GM11168 (cell line): ENCODE measurements around the gene TANC1.

ENCODE experiments used
- in situ Hi-C: fragments of 300-500 bp; cut with MboI; formaldehyde crosslinking; loops from one replicate; pipeline ENCODE4 v1.12.0; 2022; ENCODE audit warnings: low sequenced_read_pairs; ENCODE audit not compliant: unreplicated experiment

TANC1 gene

DNA sequence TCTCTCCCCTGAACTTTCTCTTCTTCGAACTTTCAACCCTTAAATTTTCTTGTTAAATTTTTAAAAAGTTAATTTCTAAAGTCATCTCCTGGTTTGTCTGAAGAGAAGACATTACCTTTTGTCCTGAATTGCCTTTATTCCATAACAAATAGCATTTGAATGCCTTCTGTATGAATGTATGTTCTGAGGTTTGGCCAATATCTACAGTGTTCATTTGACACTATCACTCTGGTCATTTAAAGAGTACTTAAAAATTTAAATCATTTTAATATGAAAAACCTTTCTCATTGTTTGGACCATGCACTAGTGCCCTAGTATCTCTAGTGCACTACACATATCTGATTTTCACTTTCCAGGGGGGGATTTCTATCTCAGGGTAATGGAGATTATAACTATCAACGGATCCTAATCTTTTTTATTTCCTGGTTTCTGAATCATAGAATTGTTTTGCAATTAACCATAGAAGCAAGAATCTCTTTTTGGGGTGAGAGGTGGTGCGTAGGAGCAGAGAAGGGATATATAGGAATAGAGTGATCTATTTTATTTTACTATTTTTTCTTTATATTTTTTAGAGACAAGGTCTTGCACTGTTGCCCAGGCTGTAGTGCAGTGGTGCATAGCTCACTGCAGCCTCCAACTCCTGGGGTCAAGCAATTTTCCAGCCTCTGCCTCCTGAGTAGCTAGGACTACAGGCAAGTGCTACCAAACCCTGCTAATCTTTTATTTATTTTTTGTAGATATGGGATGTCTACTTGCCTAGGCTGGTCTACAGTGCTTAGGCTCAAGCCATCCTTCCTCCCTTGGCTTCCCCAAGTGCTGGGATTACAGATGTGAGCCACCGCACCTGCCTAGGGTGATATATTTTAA, 25.5 kb downstream of the TANC1 start:
- in situ Hi-C loops = no loop called here

DNA sequence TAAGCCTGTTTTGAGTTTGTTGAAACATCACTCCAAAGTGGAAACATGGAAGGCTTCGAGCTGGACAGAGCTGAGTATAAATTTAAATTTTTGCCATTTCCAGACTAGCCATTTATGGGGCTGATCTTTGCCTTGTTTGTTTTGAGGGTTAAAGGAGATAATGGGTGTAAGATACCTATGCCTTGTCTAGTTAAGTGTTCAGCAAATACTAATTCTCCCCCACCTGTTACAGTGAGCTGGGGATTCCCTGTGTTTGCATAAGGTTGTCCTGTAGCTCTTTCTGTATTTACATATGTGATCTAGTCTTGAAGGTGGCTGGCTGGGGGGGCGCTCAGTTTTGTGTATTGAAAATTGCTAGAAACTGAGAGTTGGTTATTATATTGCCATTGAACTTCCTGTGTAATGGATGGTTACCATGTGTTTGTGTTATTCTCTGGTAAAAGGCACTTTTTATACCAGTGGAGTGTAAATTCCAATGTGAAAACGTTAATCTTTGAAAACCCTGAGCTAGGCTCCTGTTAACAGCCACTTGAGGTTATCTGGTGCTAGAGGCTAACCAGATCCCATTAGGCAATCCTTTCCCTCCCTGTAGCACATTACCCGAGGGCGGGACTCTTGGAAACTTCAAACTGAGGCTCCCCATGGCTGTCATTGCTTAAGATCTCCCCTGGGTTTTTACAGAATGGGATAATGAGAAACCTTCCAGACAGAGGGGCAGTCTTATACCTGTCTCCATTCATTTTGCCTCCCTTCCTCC, 26.7 kb downstream of the TANC1 start:
- in situ Hi-C loops = no loop called here

DNA sequence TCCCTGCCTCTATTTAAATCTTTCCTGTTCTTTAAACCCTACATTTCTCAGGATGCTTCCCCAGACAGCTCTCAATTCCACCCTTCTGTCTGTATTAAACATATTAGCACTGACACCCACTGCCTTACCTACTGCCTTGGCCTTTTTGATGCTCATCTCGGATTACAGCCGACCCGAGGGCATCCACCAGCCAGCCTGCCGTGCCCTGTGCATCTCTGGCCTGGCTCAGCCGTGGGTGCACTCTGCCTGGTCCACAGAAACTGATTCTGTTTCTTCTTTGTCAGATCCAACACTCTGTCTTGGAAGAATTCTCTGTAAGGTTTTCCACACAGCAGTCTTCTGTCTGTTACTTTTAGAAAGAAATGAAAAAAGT, 27.2 kb downstream of the TANC1 start:
- in situ Hi-C loops = no loop called here

DNA sequence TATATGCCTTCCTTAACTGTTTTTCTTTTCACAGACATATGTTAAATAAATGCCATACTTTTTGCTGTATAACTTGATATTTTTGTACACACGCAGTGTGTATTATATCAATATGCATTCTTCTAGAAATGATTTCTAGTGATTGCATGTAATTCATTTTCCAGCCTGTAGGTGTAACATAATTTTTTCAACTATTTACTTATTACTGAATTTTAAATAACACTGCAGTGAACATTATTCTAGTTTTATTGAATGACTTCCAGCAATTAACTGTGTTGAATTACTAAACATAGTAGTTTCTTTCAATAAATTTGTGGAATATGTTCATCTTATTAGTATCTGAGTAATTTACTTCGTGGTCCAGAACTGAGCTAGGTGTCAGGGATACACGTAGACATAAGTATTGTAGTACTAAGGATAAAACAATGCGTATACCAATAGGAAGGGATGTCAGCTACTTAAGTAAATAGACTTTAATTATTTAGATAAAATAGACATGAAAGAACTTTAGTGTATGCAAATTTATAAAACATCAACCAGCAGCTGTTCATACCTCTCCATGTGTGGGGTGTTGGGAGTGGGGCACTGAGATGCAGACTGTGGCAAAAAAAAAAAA, 28.0 kb downstream of the TANC1 start:
- in situ Hi-C loops = no loop called here

DNA sequence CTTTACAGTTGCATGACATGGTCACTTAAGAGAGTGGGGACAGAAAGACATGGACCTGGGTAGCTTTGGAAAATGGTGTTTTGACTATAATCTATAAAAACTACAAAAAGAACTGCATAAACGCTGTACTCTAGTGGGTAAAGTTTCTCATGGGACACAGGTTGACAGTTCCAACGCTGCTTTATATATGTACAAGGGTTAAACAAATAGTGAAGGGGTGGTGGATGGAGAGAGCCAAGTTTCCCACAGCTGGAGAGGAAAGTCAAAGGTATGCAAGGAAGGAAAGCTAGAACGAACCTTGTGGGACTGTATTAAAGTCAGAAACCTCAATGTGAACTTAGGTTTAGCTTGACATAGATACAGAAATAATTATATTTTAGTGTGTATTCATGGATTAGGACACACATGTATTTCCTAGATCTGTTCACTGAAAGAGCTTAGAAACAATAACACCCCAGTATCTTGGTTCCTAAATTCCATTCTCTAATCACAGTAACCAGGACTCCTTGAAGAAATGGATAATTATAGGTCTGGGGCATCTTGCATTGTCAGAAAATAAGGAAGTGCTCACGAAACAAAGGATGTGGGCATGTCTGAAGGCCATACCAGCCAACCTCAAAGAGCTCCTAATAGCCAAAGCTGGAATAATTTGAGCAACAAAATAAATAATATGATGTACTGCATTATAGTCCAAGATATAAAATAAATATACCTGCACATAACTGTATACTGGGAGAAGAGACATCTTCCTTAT, 28.8 kb downstream of the TANC1 start:
- in situ Hi-C loops = no loop called here

DNA sequence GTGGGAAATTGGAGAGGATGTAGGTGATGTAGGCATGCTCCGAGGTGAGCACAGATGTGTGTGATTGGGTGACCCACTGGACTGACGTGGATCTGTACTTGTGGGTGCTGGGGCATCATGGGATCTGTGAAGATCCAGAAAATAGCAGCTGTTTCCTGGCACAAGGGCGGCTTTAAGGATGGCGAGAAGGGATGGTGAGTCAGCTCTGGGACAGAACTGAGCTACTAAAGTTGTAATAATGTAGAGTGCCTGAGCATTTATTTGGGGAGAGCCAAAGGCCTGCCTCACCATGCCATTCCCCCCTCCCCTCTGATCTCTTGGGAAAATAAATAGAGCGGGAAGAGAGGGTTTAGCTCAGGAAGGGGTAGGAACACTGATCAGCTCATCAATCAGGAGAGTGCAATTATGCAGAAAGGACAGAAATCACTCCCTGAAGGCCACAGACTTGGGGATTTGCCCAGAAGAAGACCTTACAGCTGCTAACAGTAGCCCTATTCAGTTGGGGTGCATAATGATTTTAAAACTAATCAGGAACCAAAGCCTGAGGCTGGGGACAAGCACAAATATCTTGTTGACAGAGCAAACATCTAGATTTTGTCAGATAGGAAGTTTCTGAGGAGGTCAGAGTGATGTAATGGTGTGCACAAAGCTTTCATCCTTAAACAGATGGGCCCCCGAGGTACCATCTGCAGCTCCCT, 30.3 kb downstream of the TANC1 start:
- in situ Hi-C loops = no loop called here

DNA sequence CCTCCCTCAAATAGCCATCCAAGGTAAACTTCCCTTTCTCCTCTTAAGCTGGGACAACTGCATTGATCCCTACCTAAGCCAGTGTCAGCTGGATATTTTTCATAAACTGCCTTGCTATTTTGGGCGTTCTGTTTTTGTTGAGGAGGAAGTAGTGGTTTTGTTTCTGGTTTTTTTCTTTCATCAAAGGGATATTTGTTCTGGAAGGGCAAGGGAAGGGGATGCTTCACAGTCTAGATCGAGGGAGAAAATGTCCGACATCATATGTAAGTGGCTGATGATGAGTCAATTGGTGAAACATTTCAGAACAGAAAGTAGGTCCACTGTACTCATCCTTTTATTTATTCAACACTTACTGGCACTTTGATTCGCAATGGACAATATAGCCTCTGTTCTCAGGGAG, 31.0 kb downstream of the TANC1 start:
- in situ Hi-C loops = no loop called here

DNA sequence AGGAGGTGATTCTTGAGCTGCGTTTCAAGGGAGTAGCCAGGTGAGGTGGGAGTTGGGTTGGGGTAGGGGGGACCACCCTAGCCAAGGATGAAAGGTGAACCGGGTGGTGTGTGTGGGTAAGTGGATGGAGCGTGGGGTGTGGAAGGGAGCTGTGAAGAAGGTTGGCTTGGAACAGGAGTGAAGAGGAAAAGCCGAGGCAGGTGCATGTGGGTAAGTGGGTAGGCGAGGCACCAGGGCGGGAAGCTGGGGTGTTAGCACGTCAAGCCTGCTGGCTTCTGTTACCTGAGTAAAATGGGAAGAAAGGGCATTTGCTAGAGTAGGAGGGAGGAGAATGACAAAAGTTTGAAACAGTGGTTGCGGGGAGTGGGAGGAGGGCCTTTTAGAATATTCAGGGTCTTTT, 31.6 kb downstream of the TANC1 start:
- in situ Hi-C loops = no loop called here

DNA sequence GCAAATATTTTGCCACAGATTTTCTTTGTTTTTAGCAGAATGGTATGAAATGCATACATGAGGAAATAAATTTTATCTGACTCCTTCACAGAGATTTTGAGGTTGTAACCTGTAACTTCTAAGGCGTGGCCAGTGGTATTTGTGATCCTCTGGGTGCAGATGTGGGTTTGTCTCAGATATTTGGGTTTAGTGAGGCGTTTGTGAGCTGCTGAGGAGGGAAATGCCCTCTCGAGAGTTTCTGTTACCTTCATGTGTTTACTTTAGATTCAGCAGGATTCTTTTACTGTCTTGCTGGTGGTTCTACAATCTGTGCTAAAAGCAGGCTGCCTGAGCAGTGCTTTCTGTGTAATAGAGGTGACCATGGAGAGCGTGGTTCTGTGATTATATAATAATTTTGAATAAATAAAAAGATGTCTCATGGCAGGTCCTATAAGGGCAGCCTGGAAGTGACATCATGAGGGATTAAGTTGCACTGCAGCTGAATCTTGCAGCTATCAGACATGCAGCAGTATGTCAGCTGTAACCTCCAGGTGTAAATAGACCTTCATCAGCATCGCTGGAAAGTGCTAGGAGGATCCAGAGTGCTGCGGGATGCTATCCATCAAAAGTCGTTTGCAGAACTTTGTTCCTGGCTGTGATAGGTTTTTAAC, 34.1 kb downstream of the TANC1 start:
- in situ Hi-C loops = no loop called here

DNA sequence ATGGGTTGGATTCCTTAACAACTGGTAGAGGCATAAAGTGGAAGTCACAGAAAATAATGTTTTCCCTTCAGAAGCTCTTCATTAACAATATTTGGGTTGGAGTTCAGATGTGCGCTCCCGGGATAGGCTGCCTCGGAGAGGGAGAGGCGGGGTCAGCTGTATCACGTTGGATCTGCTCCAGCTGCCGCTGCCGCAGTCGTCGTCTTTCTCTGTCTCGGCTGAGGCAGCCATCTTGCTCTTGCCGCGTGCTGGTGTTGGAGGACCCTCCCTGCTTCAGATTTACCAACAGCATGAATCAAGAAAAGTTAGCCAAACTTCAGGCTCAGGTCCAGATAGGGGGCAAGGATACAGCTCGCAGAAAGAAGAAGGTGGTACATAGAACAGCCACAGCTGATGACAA, 35.1 kb downstream of the TANC1 start:
- in situ Hi-C loops = no loop called here

DNA sequence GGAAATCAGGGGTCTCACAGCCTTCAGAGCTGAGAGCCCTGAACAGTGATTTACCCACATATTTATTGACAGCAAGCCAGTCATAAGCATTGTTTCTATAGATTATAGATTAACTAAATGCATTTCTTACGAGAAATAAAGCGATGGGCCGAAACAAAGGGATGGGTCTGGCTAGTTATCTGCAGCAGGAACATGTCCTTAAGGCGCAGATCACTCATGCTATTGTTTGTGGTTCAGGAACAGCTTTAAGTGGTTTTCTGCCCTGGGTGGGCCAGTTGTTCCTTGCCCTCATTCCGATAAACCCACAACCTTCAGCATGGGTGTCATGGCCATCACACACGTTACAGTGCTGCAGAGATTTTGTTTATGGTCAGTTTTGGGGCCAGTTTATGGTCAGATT, 36.4 kb downstream of the TANC1 start:
- in situ Hi-C loops = no loop called here

DNA sequence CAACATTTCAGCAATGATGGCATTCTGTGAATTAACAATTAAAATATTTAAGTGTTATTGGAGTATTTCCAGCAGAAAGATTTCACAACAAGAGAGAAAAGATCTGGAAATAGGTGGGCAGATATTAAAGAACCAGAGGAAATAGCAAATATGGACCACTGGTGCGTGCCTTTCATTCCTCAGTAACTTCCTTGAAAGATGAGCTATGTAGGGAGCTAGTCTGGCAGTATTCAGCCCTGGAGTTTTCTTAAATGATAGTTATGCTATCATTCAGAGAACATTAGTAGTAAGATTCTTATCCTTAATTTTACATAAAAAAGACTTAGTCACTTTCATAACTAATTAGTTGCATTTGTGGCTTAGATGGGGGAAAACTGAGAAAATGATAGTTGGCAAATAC, 41.5 kb downstream of the TANC1 start:
- in situ Hi-C loops = no loop called here

DNA sequence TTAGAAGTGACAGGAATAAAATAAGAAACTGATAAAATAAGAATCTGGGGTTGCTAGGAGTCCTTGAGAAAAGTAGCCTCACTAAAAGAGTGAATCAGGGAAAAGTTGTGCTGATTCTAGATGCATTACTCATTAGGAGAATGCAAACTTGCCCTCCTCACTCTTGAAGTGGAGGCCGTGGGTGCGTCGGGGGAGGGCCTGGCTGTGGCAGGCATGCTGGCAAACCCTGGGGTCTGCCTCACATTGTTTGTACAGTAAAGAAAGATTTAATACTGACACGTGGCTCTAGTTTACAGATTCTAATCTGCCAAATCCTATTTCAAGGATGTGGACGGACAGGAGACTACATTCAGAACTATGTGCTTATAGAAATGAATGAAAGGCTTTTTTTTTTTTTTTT, 41.9 kb downstream of the TANC1 start:
- in situ Hi-C loops = no loop called here

DNA sequence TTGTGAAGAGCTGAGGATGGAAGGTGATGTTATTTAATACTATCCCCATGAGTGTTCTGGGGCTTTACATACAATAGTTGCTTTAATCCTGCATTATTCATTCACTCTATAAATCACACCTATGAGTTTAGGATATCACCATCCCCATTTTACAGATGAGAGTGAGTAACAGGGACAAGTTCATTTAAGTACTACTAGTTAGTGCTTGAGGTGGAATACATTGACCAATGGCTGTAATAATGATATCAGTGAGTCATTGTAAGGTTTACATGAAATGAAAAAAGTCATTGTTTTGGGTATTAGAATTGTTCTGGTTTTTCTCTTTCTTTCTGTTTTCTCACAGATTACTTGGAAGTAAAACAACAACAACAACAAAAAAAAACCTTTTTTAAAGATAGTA, 42.5 kb downstream of the TANC1 start:
- in situ Hi-C loops = no loop called here

DNA sequence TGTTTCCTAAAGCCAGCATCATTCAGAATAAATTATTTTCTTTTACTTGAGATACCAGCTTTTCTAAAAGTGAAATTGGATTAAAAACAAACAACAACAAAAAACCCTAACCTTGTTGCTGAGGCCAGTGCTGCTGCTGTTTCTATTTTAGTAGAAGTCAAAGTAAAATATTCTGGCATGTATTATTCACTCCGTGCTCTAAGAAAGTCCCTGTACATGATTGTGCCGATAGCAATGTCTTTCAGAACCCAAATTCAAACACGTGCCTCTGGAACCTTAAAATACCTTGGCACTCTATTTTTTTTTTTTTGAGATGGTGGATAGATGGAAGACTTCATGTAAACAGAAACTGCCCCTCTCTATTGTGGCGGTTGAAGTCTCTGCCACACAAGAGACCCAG, 43.7 kb downstream of the TANC1 start:
- in situ Hi-C loops = no loop called here

DNA sequence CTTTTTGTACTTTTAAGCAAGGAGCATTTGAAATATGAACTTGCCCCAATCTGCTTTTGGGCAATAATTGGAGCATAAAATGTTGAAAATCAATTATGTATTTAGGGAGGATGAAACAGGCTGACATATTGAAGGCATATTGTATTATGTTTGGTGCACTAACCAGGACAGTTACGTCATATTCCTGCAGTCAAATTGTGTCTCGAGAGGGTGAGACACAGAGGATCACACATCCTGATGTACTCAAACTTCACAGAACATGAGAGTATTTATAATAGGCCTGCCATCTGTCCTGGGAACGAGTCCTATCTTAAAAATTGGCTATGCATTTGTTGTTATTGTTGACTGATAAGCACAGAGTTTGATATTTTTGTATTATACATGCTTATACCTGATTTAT, 44.7 kb downstream of the TANC1 start:
- in situ Hi-C loops = no loop called here

DNA sequence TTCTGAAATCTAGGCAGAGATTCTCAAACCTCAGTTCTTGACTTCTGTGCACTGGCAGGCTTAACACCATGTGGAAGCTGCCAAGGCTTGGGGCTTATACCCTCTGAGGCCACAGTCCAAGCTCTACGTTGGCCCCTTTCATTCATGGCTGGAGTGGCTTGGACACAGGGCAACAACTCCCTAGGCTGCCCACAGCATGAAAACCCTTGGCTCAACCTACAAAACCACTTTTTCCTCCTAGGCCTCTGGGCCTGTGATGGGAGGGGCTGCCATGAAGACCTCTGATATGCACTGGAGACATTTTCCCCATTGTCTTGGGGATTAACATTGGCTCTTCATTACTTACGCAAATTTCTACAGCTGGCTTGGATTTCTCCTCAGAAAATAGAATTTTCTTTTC, 46.7 kb downstream of the TANC1 start:
- in situ Hi-C loops = no loop called here

DNA sequence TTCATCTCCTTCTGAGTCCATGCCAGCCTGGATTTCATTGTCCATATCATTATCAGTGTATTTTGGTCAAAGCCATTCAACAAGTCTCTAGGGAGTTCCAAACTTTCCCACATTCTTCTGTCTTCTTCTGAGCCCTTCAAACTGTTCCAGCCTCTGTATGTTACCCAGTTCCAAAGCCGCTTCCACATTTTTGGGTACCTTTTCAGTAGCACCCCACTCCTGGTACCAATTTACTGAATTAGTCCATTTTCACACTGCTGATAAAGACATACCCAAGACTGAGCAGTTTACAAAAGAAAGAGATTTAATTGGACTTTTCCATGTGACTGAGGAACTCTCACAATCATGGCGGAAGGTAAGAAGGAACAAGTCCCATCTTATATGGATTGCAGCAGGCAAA, 47.4 kb downstream of the TANC1 start:
- in situ Hi-C loops = no loop called here

DNA sequence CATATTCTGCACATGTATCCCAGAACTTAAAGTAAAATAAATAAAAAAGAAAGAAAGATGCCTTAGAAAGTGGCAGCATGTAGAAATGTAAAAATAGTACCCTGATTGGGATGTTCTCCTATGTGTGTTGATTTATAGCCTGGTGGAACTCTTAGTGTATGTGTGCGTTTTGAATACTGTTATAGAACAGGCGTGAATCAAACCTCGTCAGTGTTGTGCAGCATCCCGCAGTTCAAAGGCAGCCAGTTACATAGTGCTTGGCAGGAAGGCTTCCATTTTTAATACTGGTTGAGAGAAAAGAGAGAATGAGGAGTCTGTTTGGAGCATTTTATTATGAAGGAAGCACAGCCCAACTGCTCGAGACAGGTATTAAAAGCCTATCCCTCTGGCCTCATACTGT, 49.4 kb downstream of the TANC1 start:
- in situ Hi-C loops = no loop called here

DNA sequence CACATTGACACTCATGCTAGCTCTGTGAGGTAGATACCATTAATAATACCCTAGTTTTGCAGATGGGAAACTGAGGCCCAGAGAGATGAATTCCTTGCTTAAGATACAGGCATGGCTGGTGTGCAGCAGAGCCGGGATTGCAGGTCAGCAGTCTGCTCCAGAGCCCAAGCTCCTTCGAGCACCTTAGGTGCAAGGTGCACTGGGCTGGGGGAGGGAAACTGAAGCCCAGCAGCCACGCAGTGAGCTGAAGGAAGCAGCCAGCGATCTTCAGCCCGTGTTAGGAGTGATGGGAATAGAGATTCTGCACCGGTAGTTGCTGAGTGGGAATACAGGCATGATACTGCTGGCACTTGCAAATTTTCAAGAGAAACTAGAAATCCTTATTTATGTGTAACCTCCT, 50.6 kb downstream of the TANC1 start:
- in situ Hi-C loops = no loop called here
